Stimulated activated CD4-positive, alpha-beta T cell treated with anti-CD3 and anti-CD28 coated beads, Interleukin-15, amount 100 ng/mL, for 24 hours (primary cell): ENCODE measurements around the gene ME1.
"Not testable (repeated sequence)": the region's sequence is repeated elsewhere in the genome, so short reads cannot be mapped to it uniquely, and the experiment has no call there.

Experiments
- DNase-seq: peaks from one replicate; pipeline ENCODE4 v3.0.0-alpha.2; 2020

ME1 gene

GRCh38 chr6:83343121-83343520 is 87.7 kb downstream of the ME1 start:
- DNase-seq = no peak

- no peak for DNase-seq
Measured at GRCh38 chr6:83341765-83342164, 89.1 kb downstream of the ME1 start.

- DNase-seq = not testable (repeated sequence)
Measured at GRCh38 chr6:83333916-83334315, 96.9 kb downstream of the ME1 start.

GRCh38 chr6:83333500-83333899 is 97.4 kb downstream of the ME1 start:
- no peak for DNase-seq

- DNase-seq = no peak
Measured at GRCh38 chr6:83314693-83315092, 116.2 kb downstream of the ME1 start.

GRCh38 chr6:83313882-83314281 is 117.0 kb downstream of the ME1 start:
- no peak for DNase-seq

GRCh38 chr6:83311231-83311630 is 119.6 kb downstream of the ME1 start:
- no peak for DNase-seq

GRCh38 chr6:83310046-83310445 is 120.8 kb downstream of the ME1 start:
- no peak for DNase-seq

- no peak for DNase-seq
Measured at GRCh38 chr6:83309344-83309743, 121.5 kb downstream of the ME1 start.

- no peak for DNase-seq
Measured at GRCh38 chr6:83308833-83309232, 122.0 kb downstream of the ME1 start.

GRCh38 chr6:83307849-83308248 is 123.0 kb downstream of the ME1 start:
- no peak for DNase-seq

GRCh38 chr6:83303426-83303825 is 127.4 kb downstream of the ME1 start:
- DNase-seq = no peak

- DNase-seq = no peak
Measured at GRCh38 chr6:83294676-83295075, 136.2 kb downstream of the ME1 start.

GRCh38 chr6:83292900-83293843 is 137.7 kb downstream of the ME1 start:
- no peak for DNase-seq

GRCh38 chr6:83287298-83287697 is 143.6 kb downstream of the ME1 start:
- DNase-seq = not testable (repeated sequence)

- DNase-seq = no peak
Measured at GRCh38 chr6:83285917-83286316, 144.9 kb downstream of the ME1 start.

- no peak for DNase-seq
Measured at GRCh38 chr6:83273596-83273995, 157.3 kb downstream of the ME1 start.

- DNase-seq = no peak
Measured at GRCh38 chr6:83270971-83271719, 159.7 kb downstream of the ME1 start.

GRCh38 chr6:83265384-83265783 is 165.5 kb downstream of the ME1 start:
- DNase-seq = no peak

- DNase-seq = no peak
Measured at GRCh38 chr6:83260577-83260976, 170.3 kb downstream of the ME1 start.

GRCh38 chr6:83258517-83258916 is 172.3 kb downstream of the ME1 start:
- DNase-seq = no peak

GRCh38 chr6:83257791-83258190 is 173.1 kb downstream of the ME1 start:
- DNase-seq = no peak

GRCh38 chr6:83256719-83257118 is 174.1 kb downstream of the ME1 start:
- not testable (repeated sequence) for DNase-seq

- DNase-seq = no peak
Measured at GRCh38 chr6:83252719-83253118, 178.1 kb downstream of the ME1 start.
